Right kidney (tissue), 1 donor: Measurements from ENCODE around the gene JAM3.
A peak's percentile ranks its signal among the peaks of the same experiment; 100 is the strongest.
"Not testable (repeated sequence)": the region's sequence is repeated elsewhere in the genome, so short reads cannot be mapped to it uniquely, and the experiment has no call there.

Source experiments
- DNase-seq: peaks from one replicate; pipeline ENCODE4 v3.0.0-alpha.2; 2016

The JAM3 gene

DNA sequence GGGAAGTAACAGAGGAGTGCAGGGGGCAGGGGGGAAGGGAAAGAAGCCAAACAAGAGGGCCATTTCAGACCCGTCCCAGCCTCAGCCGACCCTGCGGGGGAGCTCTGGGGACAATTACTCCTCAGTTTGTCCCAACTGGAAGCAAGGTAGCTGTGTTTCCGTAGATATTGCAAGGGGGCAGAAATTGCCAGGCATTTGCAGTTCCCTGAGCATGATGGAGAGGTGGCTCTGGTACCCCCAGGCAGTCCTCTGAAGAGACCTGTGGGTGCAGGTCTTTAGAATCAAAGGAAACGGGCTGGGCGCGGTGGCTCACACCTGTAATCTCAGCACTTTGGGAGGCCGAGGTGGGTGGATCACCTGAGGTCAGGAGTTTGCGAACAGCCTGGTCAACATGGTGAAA, 13.8 kb upstream of the JAM3 start:
- DNase-seq, result no peak

DNA sequence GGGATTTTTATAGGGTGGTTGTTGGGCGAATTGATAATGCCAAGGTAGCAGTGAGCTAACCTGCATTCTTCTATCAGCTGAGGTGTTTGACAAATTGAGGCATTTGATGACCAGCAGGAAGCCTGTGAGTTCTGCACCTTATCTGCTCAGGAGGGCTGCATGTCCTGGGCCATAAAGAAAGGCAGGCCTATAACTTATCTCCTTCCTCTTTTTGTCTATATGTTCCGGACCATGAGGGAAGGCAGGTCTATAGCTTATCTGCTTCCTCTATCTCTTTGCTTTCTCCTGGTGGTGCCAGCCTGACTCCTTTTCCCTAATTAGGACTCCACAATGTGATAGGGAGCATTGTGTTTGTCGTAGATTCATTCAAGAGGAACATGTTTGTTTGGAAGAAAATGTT, 8.6 kb upstream of the JAM3 start:
- no peak for DNase-seq

DNA sequence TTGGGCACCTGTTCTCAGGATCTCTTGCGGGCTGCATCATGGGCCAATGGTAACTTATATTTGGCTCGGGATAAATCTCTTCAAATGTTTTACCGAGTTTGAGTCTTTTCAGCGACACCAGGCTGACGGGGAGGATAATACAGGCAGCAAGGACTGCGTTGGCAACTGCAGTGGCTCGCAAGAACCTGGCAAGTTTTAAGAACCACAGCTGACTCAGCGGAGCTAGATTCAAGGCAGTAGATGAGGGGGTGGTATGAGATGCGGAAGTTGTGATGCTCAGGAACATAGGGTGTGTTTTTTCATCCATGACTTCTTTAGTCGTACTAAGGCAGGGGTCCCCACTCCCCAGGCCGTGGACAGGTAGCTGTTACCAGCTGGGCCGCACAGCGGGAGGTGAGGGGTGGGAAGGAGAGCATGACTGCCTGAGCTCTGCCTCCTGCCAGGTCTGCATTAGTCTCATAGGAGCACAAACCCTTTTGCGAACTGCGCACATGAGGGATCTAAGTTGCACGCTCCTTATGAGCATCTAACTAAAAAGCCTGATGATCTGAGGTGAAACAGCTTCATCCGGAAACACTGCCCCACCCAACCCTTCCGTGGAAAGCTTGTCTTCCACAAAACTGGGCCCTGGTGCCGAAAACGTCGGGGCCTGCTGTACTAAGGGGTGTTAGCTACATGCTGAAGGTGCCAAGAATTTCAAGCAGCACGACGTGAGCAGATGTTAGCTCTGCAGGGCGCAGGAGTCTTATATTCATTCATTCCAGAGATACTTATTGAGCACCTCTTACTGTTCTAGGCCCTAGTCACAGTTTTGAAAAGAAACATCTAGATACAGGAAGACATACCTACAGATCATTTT, 6.4 kb upstream of the JAM3 start:
- no peak for DNase-seq

DNA sequence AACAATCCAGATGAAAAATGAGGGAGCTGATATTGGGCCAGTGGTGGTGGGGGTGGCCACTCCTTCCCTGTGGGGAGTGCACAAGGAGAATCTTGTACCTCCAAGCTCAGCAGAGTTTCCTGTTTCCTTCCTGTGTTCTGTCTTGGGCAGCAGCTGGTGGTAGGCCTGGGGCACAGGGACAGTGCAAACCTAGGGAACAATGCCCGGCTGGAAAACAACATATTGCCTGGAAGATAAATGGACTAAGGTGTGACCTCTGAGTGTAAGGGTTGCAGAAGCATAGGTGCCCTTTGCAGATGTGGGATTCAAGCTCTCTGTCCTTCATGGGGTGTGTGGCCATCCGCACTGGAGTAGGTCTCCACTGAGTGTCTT, 5.8 kb upstream of the JAM3 start:
- no peak for DNase-seq

DNA sequence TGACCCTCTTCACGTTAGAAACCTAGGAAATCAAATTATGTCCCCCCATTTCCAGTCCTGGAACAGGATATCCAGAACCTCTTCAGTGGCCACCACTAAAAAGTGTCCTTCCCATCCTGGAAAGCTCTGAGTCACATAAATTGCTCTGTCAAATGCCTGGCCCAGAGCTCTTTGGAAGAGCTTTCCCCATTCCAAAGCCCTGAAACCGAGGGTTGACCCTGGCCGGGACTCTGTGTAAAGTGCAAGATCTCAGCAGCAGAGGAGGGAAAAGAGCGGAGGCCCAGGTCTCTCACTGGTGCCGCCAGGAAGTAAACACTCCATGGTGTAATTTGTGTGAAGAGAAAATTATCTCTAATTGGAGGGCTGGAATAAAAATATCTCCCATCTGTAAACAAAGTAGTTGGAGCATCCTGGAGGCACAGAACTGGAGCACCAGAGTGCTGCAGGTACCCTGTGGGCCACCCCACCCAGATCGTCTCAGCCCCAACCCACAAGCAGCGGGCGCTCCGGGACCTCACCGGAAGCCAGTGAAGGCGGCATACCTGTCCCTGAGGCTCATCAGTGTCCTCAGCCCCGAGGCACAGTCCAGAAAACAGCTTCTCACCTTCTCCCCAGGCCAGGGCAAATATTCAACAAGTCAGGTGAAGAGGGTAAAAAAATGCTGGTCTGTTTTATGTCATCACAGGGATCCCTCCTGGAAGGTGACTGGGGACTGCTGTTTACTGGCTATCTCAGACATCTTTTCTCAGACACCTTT, 4.7 kb upstream of the JAM3 start:
- DNase-seq, result no peak

DNA sequence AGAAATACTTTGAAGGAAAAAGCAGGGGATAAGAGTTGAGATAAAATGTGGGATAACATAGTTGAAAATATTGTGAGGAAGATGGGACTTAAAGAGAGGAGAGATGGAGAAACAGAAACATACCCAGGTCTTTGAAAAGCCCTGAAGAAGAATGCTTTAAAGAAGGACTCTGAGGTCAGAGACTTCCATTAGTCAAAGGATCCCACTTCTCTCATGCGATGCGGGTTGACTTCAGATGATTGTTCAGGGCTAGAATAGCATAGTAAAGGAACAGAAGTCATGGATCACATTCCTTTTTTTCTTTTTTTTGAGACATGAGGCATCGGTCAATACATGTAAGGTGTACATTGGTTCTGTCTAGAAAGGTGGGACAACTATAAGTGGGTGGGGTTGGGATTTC, 3.5 kb upstream of the JAM3 start:
- no peak for DNase-seq

DNA sequence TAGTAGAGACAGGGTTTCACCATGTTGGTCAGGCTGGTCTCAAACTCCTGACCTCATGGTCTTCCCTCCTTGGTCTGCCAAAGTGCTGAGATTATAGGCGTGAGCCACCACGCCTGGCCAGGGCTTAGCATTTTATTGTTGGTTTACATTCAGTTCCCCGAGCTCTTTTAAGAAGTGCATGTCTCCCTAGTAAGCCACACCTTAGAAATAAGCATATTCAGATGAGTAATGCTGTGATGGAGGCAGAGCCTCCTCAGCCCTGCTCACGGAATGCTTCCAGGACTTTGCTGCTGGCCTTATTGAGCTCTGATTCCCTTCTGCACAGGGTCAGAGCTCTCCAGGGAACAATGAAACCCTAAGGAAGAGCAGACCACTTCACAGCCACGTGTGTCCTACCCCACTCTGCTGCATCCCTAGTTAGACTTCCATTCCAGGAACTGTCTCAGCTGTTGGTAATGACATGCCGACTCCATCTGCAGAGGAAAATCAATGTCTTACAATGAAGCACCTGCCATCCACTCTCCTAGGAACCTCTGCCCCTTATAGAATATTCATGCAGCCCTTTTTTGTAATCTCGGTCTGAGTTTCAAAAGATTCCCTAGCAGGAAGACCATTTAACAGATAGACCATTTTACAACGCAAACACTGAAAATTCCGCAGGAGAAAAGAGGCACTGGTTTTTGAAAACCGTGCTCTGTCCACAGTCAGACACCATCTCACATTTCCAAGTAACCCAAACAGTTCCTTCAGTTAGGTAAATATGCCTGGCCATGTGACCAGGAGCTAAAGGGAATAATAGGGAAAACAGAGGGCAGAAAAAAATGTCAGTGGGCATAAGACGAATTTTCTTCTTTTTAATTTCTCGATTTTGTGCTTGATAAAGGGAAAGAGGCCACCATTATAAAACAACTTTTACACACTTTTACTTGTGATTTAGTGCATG, 1.7 kb upstream of the JAM3 start:
- no peak for DNase-seq

DNA sequence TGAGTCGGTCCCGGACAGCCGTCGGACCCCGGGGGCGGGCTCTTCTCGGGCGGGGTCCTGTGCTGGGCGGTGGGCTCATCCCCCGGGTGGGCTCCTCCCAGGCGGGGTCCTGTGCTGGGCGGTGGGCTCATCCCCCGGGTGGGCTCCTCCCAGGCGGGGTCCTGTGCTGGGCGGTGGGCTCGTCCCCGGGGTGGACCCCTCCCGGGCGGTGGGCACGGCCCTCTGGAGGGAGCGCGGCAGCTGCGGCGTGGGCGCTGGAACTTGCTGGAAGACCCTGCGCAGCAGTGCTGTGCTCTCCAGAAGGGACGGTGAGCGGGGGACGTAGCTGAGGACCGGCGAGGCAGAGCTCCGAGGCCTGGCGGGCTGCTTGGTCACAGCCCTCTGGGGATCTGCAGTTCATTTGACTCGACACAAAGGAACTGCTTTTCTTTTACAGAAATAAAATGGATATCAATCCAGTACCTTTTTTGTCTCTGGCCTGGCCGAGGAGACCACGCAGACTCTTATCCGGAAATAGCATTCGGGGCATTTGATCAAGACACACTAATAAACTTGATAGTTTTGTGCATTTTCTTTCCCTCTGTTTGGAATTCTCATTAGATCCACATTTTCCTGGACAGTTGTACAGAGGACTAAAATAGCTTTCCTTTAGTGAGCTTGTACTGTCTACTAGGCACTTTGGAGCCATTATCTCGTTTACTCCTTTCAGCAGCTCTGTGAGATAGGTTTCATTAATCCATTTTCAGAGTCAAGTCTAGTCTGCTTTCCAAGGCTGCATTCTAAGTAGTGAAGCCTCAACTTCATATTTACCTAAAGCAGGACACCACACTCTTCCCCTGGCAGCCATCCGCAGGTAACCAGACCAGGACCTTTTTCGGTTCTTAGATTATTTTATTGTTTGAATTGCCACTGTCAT, 812 bp downstream of the JAM3 start:
- peak; percentile 61 for DNase-seq

DNA sequence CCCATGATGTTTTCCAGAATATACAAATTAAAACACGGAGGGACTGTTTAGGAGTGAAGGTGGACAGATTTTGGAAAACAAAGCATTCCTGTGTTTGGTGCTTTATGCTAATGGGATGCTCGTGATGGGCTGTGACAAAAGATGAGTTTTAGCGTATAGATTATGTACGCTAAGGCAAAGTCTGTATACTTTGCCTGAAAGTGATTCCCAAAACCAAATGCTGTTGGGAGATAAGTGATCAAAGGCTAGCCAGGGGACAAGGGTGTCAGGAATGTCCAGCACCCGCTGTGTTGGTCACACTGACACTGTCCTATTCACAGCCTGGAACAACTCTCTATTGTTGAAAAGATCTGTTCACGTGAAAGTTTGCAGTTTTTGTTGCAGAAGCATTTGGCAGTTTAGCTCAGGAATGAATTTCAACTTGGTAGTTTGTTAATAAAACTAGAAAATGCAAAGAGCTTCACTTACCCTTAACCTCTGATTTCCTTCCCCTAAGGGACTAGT, 1.5 kb downstream of the JAM3 start:
- DNase-seq, result no peak

DNA sequence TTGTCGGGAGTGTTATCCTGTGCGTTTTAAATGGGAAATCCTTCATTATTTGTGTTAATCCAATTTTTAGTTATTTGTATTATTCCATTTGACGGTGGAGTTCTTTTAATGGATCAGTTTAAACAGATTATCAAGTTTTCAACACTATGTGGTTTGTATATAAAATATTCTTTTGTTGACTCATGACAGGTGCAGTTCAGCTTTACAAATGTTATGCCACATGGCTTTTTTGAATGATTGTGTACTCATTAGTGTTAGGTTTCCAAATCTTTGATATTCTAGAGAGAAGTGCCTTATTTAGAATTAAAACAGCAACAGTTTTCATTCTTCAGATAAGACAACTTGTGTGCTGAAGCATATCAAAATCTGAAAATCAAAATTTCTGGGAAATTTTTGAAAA, 2.4 kb downstream of the JAM3 start:
- DNase-seq, result no peak

DNA sequence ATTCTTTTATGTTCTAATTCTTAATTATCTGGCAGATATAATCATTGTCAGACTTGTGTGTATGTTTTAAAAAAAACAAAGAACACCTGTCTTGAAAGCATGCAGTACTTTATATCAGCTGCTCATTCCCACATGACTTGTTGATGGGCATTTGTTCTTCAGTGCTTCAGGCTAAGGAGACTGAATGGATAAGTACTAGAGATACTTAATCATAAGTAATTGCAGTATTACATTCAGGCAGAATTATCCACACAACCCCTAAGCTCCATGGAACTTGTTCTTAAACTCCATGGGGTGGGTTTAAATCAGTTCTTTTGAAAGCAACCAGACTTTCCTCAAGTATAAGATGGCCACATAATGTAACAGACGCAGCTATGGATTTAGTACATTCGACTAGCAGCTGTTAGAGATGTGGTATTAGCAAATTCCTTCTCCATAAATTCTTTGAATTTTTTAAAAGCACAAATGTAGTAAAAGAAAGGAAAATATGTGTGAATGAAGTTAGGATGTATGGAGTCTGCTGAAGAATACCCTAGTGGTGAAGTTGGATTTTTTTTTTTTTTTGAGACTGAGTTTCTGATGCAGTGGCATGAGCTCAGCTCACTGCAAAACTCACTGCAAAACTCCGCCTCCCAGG, 3.0 kb downstream of the JAM3 start:
- no peak for DNase-seq

DNA sequence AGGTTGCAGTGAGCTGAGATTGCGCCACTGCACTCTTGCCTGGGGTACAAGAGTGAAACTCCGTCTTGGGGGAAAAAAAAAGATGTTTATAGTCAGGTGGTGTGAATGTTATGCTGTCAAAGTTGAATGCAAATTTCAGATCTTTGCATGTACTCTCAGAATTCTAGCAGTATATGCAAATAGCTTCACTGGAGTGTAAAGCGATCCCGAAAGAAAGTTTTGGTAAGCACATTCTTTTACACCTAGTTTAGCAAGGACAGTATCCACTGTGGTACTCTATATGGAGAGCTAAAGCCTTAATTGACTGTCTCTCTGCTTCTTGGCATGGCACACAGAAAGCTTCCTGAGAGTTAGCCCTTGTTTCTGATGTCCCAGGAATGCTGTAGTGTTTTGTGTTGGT, 4.0 kb downstream of the JAM3 start:
- DNase-seq, result no peak

DNA sequence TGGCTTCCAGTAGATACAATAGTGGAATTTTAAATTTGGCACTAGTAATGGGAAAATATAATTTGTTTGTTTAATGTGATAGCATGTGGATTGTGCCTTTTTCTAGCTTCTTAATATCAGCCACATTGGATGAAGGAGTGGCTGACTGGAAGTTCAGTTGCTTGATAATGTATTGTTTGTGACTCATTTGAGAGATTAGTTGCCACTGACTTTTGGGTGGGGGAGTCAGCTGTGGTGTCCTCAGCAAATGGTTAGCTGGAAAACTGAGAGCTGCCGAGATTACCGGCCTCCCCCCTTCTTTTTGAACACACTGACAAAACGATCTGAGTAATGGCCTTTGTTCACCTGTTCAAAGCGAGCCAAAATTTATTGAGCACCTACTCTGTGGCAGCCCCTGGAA, 5.5 kb downstream of the JAM3 start:
- no peak for DNase-seq

DNA sequence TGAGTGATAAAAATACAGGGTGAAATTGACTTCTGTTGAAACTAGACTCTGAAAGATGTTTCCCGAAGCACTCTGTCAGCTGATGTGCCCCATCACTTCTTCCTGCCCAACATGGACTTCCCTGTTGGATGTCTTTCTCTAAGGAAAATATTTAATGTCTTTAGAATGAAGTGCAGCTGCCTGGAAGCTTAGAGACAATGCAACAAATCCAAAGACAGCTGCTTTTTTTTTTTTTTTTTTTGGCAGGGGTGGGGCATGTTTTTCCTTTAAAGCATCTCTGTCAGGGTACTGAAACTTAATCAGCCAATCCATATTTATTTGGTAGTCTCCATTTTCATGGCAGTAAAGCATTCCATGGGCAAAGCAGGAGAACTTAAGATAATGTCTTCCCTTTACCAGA, 5.9 kb downstream of the JAM3 start:
- DNase-seq, result no peak

DNA sequence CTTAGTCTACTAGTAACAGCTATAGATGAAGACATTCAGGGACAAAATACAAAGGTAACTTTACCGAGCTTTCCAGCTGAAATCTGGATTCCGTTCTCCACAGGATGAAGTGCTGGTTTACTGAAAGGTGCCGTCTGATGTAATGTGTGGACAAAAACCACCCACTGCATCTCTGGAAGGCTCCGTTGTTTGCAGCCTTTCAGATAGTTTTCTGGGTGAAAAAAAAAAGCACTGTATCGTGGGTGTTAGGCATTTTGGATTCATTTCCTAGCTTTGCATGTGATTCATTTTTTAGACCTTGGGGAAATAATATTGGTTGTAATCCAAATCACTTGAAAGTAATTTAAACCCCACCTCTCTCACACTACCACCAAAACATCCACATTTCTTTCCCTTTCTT, 10.4 kb downstream of the JAM3 start:
- DNase-seq, result no peak

DNA sequence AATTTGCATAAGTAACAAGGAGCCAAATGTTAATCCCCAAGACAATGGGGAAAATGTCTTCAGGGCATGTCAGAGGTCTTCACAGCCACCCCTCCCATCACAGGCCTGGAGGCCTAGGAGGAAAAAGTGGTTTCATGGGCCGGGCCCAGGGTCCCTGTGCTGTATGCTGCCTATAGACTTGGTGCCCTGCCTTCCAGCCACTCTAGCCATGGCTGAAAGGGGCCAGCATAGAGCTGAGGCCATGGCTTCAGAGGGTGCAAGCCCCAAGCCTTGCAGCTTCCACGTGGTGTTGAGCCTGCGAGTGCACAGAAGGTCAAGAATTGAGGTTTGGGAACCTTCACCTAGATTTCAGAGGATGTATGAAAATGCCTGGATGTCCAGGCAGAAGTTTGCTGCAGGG, 12.4 kb downstream of the JAM3 start:
- DNase-seq, result not testable (repeated sequence)

DNA sequence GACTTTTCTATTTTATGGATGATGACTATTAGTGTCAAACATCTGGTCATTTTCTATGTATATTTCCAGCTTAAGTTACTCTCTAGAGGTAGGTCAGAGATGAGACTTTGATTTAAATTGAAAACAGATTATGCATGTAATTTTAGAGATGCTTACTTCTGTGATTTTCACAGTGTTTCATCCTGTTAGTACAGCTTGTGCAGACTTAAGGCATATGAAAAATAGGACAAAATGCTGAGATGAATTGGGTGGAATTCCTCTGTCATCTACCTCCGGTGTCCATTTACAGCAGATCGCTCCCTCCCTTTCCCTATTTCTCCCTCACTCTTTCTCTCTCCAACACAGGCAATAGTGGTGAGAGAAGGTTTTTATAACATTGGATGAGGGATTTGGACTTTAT, 14.1 kb downstream of the JAM3 start:
- no peak for DNase-seq

DNA sequence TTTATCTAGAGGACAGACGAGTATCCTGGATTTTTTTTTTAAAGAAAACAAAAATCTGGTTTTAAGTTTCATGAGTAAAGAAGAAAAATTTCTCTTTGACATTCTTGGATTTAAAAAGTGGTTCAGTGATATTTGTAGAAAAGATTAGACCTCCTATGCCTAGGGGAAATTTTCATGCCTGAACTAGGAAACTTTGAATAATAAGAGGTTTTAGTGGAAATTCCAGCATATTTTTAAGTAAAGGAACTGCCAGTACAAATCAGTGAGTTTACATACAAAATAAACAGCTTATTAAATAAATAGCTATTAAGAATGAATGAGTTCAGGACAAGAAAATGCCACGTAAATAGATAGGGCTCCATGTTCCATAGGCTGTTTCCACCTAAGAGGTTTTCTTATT, 17.5 kb downstream of the JAM3 start:
- no peak for DNase-seq

DNA sequence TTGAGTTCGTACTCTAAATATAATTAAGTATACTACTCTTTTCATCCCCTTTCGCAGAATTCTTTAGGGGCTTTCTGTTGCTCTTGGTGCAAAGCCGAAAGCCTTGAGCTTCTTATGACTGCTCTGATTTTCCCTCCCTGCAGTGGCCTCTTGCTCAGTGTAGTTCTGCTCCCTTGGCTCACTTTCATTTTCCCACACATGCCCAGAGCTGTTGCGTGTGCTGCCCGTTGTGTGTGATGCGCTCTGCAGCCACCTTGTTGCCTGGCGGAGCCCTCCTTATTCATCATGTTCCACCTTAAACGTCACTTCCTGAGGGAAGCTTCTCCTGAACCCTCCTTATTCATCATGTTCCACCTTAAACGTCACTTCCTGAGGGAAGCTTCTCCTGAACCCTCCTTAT, 23.1 kb downstream of the JAM3 start:
- DNase-seq, result not testable (repeated sequence)

DNA sequence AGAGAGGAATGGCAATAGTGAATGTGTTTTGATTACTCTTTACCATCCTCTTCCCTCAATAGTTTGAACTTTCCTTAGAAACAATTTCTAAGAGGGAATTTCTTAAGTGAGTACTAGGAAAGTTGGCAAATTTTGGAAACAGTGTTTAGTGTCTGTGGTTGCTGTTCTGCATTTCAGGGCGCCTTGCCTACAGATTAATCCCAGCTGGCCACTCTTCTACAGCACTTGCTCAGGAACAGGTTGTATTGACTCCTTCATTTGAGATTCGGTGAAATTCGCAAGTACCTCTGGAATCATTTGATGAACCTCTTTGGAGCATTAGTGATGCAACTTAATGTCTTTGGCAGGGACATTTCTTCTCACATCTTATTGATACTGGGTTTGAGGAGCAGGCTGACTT, 28.3 kb downstream of the JAM3 start:
- DNase-seq, result no peak

DNA sequence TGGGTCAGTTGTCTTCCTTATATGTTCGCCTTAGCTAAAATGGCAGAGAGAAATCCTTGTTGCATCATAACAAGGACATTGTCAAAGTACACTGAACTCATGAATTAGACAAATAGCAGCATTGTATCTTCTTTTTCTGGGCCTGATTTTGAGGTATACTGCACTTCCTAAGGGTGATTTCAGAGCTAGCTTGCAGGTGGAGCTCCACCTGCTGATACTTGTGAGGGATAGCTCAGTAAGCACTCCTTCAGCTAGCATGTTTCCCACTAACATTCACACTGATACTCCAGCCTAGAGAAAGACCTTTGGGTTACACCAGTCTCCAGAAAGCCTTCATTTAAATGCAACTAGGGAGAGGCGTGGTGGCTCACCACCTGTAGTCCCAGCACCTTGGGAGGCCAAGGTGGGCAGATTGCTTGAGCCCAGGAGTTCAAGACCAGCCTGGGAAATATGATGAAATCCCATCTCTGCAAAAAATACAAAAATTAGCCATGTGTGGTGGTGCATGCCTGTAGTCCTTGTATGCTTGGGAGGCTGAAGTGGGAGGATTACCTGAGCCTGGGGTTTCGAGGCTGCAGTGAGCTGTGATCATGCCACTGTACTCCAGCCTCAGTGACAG, 29.8 kb downstream of the JAM3 start:
- no peak for DNase-seq
